22Rv1 (cell line): Measurements from ENCODE around the gene VANGL2.

ENCODE experiments used
- H3K27ac ChIP-seq: fragments of 450-650 bp; 2 replicates; pipeline ENCODE4 v1.5.1; 2017
- ZFX ChIP-seq: fragments of 450-650 bp; IDR thresholded peaks from 2 replicates; pipeline ENCODE4 v1.6.1; 2017; ENCODE audit warnings: antibody characterized with exemption, borderline replicate concordance
- TF ChIP-seq, protein P1 (sequence below): fragments of 450-650 bp; IDR thresholded peaks from 2 replicates; pipeline ENCODE4 v1.5.1; 2017; ENCODE audit warnings: mild to moderate bottlenecking

VANGL2 gene

DNA sequence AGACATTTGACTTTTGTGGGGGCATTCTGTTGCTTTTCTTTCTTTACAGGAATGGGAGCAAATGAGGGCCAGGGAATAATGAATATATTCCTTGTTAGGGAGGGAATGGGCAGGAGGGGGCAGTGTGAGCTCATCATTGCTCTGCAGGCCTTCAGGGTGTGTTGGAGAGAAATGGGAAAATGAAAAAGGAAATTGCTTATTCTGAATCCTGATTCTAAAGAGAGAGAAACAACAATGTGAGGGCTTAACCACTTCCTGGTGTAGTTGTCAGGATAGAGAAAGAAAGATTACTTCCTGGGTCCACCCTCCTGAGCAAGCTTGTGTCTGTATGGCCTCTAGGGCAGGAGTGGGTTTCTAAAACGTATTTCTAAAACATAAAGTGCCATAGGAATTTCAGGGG, 28.3 kb downstream of the VANGL2 start:
- TF ChIP-seq ZFX, result no peak
- TF ChIP-seq, protein P1, sequence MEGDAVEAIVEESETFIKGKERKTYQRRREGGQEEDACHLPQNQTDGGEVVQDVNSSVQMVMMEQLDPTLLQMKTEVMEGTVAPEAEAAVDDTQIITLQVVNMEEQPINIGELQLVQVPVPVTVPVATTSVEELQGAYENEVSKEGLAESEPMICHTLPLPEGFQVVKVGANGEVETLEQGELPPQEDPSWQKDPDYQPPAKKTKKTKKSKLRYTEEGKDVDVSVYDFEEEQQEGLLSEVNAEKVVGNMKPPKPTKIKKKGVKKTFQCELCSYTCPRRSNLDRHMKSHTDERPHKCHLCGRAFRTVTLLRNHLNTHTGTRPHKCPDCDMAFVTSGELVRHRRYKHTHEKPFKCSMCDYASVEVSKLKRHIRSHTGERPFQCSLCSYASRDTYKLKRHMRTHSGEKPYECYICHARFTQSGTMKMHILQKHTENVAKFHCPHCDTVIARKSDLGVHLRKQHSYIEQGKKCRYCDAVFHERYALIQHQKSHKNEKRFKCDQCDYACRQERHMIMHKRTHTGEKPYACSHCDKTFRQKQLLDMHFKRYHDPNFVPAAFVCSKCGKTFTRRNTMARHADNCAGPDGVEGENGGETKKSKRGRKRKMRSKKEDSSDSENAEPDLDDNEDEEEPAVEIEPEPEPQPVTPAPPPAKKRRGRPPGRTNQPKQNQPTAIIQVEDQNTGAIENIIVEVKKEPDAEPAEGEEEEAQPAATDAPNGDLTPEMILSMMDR, result peak; percentile 80
- no peak overlapping the region for H3K27ac ChIP-seq

DNA sequence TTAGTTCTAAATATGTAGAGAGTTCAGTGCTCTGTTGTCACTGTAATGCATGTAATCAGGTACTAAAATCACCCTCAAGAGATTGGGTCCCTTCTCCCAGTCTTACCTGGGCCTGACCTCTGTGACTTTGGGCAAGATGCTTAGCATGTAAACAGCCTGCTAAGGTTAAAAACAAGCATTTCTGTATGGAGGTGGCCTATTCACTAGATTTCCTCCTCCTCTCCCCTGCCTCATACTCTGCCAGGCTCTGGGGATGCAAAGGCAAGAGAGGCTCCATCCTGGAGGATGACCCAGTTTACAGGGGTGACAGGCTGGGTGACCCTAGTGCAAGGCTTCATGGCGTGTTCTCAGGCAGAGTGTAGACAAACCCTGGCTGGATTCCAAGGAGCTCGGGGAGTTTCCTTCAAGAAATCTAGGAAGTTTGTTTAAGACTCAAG, 28.8 kb downstream of the VANGL2 start:
- no peak overlapping the region for H3K27ac ChIP-seq
- TF ChIP-seq, protein P1, result no peak
- TF ChIP-seq ZFX, result no peak

DNA sequence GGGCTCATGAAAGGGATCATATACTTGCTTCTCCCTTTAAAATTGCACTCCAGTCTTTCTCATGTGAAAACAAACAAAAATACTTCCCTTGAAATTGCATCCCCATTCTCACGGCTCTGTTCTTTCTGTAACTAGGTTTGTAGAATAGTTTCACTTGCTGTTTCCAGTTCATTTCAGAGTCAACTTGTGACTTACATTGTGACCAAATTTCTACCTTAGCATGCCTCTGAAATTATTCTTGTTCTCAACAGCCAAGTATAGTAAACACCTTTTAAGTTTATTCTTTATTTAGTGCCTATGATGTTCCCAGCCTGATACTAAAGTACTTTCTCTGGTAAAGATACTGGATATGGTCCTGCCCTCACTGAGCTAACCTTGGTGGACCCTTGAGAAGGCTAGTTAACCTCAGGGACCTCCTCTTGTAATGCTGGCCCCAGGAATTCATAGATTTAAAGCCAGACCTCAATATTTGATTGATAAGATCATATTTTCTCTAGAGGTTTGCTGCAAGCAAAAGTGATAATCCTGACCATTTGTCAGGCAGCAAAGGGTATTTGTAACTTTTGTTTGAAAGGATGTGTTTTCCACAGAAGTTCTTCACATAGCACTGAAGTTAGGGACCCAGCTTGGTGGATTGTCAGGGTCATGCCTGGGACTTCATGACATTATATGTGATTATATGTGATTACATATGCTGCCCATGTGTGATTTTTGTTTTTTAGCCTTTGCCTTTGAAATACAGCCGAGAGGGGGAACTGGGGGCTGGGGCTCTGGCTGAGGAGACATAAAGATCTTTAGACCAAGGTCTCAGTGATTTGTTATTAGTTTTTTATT, 29.6 kb downstream of the VANGL2 start:
- no peak overlapping the region for H3K27ac ChIP-seq
- no peak for TF ChIP-seq ZFX
- TF ChIP-seq, protein P1, result no peak

DNA sequence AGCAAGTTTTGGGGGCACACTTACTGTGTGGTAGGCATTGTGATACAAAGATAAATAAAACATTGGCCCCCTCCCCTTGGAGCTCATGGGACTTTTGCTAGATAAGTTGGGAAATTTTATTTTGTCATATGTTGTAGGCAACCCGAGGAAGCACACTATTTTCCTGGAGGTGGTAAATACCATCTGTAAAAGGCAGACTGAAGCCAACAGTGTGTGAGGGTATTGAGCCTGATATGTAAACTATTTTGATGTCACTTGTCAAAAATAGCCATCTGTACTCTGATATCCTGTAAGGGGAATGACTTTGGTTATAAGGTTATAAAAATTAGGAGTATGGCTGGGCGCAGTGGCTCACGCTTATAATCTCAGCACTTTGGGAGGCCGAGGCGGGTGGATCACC, 30.6 kb downstream of the VANGL2 start:
- no peak overlapping the region for H3K27ac ChIP-seq

DNA sequence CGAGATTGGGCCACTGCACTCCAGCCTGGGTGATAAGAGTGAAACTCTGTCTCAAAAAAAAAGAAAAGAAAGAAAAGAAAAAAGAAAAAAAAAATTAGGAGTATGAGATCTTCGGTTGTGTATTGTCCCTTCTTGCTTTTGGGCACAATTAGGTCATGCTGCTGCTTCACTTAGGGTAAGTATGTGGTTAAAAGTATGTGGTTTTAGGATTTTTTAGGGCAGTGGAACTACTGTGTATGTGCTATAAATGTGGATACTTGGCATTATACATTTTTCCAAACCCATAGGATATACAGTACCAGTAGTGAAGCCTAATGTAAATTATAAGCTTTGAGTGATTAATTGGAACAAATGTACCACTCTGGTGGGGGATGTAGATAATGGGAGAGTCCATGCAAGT, 31.2 kb downstream of the VANGL2 start:
- no peak for TF ChIP-seq ZFX
- TF ChIP-seq, protein P1, result no peak

More for the DNA sequence above, 30.6 kb downstream of the VANGL2 start:
- TF ChIP-seq, protein P1, result no peak
- TF ChIP-seq ZFX, result no peak

DNA sequence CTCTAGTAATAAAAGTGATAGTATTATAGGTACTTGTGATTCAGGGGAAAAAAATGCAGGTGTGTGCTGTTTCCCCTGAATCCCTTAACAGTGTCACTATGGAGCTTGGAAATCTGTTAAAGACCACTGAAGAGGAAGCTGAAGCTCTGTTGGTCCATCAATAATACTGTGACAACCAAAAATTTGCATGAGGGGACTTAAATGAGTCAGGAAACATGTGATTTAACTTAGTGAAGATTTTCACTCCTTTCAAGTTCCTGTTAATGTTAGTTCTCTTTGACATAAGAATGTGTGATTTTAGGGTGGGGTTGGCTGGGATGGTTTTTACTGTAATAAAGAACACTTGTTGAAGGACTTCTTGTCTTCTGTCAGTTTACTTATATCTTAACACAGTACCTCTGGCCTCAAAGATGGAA, 32.0 kb downstream of the VANGL2 start:
- no peak for TF ChIP-seq ZFX
- TF ChIP-seq, protein P1, result no peak

More for the DNA sequence above, 31.2 kb downstream of the VANGL2 start:
- no peak overlapping the region for H3K27ac ChIP-seq

DNA sequence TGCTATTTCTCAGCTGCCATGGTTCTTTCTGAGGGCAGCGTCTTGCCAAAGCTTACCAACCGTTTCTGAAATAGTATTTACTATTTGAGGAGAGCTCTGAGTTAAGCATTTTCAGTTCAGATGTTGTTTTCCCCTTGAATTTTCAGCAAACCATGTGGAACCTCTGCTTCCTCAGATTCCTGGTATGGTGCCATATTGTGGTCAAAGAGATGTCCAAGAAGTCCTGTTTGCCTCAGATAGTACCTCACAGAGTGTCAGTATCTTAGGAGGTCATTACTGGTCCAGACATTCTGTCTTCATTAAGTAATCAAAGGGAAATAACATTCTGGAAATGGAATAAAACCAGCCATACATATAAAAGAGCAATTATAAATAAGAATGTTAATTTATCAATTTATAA, 36.6 kb downstream of the VANGL2 start:
- no peak overlapping the region for H3K27ac ChIP-seq

More for the DNA sequence above, 32.0 kb downstream of the VANGL2 start:
- no peak overlapping the region for H3K27ac ChIP-seq

More for the DNA sequence above, 36.6 kb downstream of the VANGL2 start:
- no peak for TF ChIP-seq ZFX
- TF ChIP-seq, protein P1, result no peak
